ENCODE data around the gene FBXL12.
"Not testable (repeated sequence)": the region's sequence is repeated elsewhere in the genome, so short reads cannot be mapped to it uniquely, and the experiment has no call there.

FBXL12 gene

GRCh38 chr19:9849791-9850190 lies 30.9 kb upstream of the FBXL12 start:
- CTCF ChIA-PET = no interaction called here
- no peak for DNase-seq
- Mint-ChIP-seq H3K9me3 (no peaks in the 10 kb centered on the region), H3K36me3 (peaks cover 30% of the 10 kb centered on the region), H3K4me1 (peaks cover 15% of the 10 kb centered on the region), H3K27ac (no peak overlapping the region), H3K27me3 (no peaks in the 10 kb centered on the region), H3K4me3 (no peak overlapping the region)

- Mint-ChIP-seq H3K27ac (no peak overlapping the region), H3K36me3 (peaks cover 30% of the 10 kb centered on the region), H3K4me3 (no peak overlapping the region), H3K4me1 (peaks cover 13% of the 10 kb centered on the region), H3K9me3 (no peaks in the 10 kb centered on the region), H3K27me3 (no peaks in the 10 kb centered on the region)
- CTCF ChIA-PET = no interaction called here
- no peak for DNase-seq
Observed at GRCh38 chr19:9848762-9849161, 29.9 kb upstream of the FBXL12 start.

GRCh38 chr19:9848060-9848459 lies 29.2 kb upstream of the FBXL12 start:
- Mint-ChIP-seq H3K4me1 (peaks cover 12% of the 10 kb centered on the region), H3K27me3 (no peaks in the 10 kb centered on the region), H3K36me3 (peaks cover 36% of the 10 kb centered on the region), H3K27ac (no peak overlapping the region), H3K9me3 (no peaks in the 10 kb centered on the region), H3K4me3 (no peak overlapping the region)
- CTCF ChIA-PET = no interaction called here
- peak; percentile 63 for DNase-seq

GRCh38 chr19:9847087-9847671 lies 28.3 kb upstream of the FBXL12 start:
- DNase-seq = peak; percentile 60
- H3K4me1 Mint-ChIP-seq = peaks cover 12% of the 10 kb centered on the region
- peaks cover 38% of the 10 kb centered on the region for H3K36me3 Mint-ChIP-seq
- CTCF ChIA-PET = interaction anchor here (0.6 to 0.8 kb wide), 2 partner anchors 10 to 261 kb away, joined by 4 read pairs; no protein-coding TSS in a partner anchor
- H3K9me3 Mint-ChIP-seq = no peaks in the 10 kb centered on the region
- H3K4me3 Mint-ChIP-seq = no peak overlapping the region
- H3K27me3 Mint-ChIP-seq = no peaks in the 10 kb centered on the region
- peak overlapping the region; percentile 73 for H3K27ac Mint-ChIP-seq

- not testable (repeated sequence) for H3K27ac Mint-ChIP-seq, H3K27me3 Mint-ChIP-seq, DNase-seq, H3K9me3 Mint-ChIP-seq, H3K4me3 Mint-ChIP-seq
- CTCF ChIA-PET = interaction anchor here (0.7 kb wide), 1 partner anchor 9 kb away, joined by 3 read pairs; no protein-coding TSS in a partner anchor
- peaks cover 63% of the 10 kb centered on the region for H3K36me3 Mint-ChIP-seq
- peaks cover 15% of the 10 kb centered on the region for H3K4me1 Mint-ChIP-seq
Observed at GRCh38 chr19:9843626-9844273, 24.9 kb upstream of the FBXL12 start.

- peaks cover 14% of the 10 kb centered on the region for H3K4me1 Mint-ChIP-seq
- peaks cover 67% of the 10 kb centered on the region for H3K36me3 Mint-ChIP-seq
- H3K9me3 Mint-ChIP-seq = no peaks in the 10 kb centered on the region
- H3K27me3 Mint-ChIP-seq = no peaks in the 10 kb centered on the region
- H3K4me3 Mint-ChIP-seq = no peak overlapping the region
- DNase-seq = no peak
- H3K27ac Mint-ChIP-seq = no peak overlapping the region
- CTCF ChIA-PET = no interaction called here
Observed at GRCh38 chr19:9842834-9843625, 24.2 kb upstream of the FBXL12 start.

- no peak for DNase-seq
- Mint-ChIP-seq H3K4me3 (no peak overlapping the region), H3K9me3 (no peaks in the 10 kb centered on the region), H3K36me3 (peaks cover 54% of the 10 kb centered on the region), H3K27ac (no peak overlapping the region), H3K4me1 (peaks cover 24% of the 10 kb centered on the region), H3K27me3 (no peaks in the 10 kb centered on the region)
- CTCF ChIA-PET = no interaction called here
Observed at GRCh38 chr19:9839415-9839814, 20.5 kb upstream of the FBXL12 start.

- DNase-seq = no peak
- CTCF ChIA-PET = no interaction called here
- Mint-ChIP-seq H3K4me3 (no peak overlapping the region), H3K27ac (no peak overlapping the region), H3K4me1 (peaks cover 29% of the 10 kb centered on the region), H3K36me3 (peaks cover 44% of the 10 kb centered on the region), H3K27me3 (no peaks in the 10 kb centered on the region), H3K9me3 (no peaks in the 10 kb centered on the region)
Observed at GRCh38 chr19:9838324-9838723, 19.4 kb upstream of the FBXL12 start.

GRCh38 chr19:9836021-9836420 lies 17.1 kb upstream of the FBXL12 start:
- no peak for DNase-seq
- Mint-ChIP-seq H3K27ac (peak overlapping the region; percentile 76), H3K4me1 (peaks cover 29% of the 10 kb centered on the region), H3K27me3 (no peaks in the 10 kb centered on the region), H3K36me3 (peaks cover 28% of the 10 kb centered on the region), H3K4me3 (peak overlapping the region; percentile 92), H3K9me3 (no peaks in the 10 kb centered on the region)
- CTCF ChIA-PET = no interaction called here

GRCh38 chr19:9835507-9835949 lies 16.6 kb upstream of the FBXL12 start:
- peaks cover 26% of the 10 kb centered on the region for H3K36me3 Mint-ChIP-seq
- H3K27me3 Mint-ChIP-seq = no peaks in the 10 kb centered on the region
- H3K4me3 Mint-ChIP-seq = peak overlapping the region; percentile 92
- peaks cover 29% of the 10 kb centered on the region for H3K4me1 Mint-ChIP-seq
- CTCF ChIA-PET = interaction anchor here (0.6 to 1.2 kb wide), 2 partner anchors 22 to 85 kb away, joined by 3 read pairs; no protein-coding TSS in a partner anchor
- no peak for DNase-seq
- peak overlapping the region; percentile 76 for H3K27ac Mint-ChIP-seq
- no peaks in the 10 kb centered on the region for H3K9me3 Mint-ChIP-seq

- peak within 1 kb of the TSS; percentile 90 for H3K27ac Mint-ChIP-seq
- peaks cover 25% of the 10 kb centered on the region for H3K36me3 Mint-ChIP-seq
- no peaks in the 10 kb centered on the region for H3K27me3 Mint-ChIP-seq
- H3K4me3 Mint-ChIP-seq = peak within 1 kb of the TSS; percentile 92
- peaks cover 34% of the 10 kb centered on the region for H3K4me1 Mint-ChIP-seq
- H3K9me3 Mint-ChIP-seq = no peaks in the 10 kb centered on the region
- CTCF ChIA-PET = interaction anchor here (0.6 to 1.2 kb wide), 3 partner anchors 23 to 209 kb away, joined by 3 read pairs; no protein-coding TSS in a partner anchor
- DNase-seq = peak; percentile 99
Observed at GRCh38 chr19:9834726-9835506, 16.0 kb upstream of the FBXL12 start, which contains the start of gene PIN1. TSS of gene PIN1 (plus strand) at chr19:9835318. CDS start at chr19:9835345, 27 bp downstream.

GRCh38 chr19:9834307-9834725 lies 15.4 kb upstream of the FBXL12 start:
- H3K36me3 Mint-ChIP-seq = peaks cover 25% of the 10 kb centered on the region
- H3K27me3 Mint-ChIP-seq = no peaks in the 10 kb centered on the region
- CTCF ChIA-PET = interaction anchor here (0.6 to 1.2 kb wide), 2 partner anchors 23 to 208 kb away, joined by 3 read pairs; no protein-coding TSS in a partner anchor
- no peaks in the 10 kb centered on the region for H3K9me3 Mint-ChIP-seq
- no peak for DNase-seq
- peak overlapping the region; percentile 90 for H3K27ac Mint-ChIP-seq
- peak overlapping the region; percentile 92 for H3K4me3 Mint-ChIP-seq
- H3K4me1 Mint-ChIP-seq = peaks cover 39% of the 10 kb centered on the region

GRCh38 chr19:9828551-9829063 lies 9.7 kb upstream of the FBXL12 start:
- peaks cover 37% of the 10 kb centered on the region for H3K4me1 Mint-ChIP-seq
- no peak for DNase-seq
- CTCF ChIA-PET = interaction anchor here (0.9 kb wide), 1 partner anchor 200 kb away, joined by 3 read pairs; no protein-coding TSS in a partner anchor
- H3K9me3 Mint-ChIP-seq = no peaks in the 10 kb centered on the region
- peak overlapping the region; percentile 99 for H3K27ac Mint-ChIP-seq
- H3K36me3 Mint-ChIP-seq = peaks cover 30% of the 10 kb centered on the region
- peak overlapping the region; percentile 100 for H3K4me3 Mint-ChIP-seq
- H3K27me3 Mint-ChIP-seq = no peaks in the 10 kb centered on the region
